ENCODE results near the gene KRTAP5-10.

- no peak for TF ChIP-seq POLR2A (IDR thresholded peaks at IDR 0.05; ENCODE audit: low read depth, low read length)
- TF ChIP-seq POLR2AphosphoS5 (IDR thresholded peaks at IDR 0.05; ENCODE audit: low read depth, low read length) = no peak
- no peak for TF ChIP-seq TAF1 (IDR thresholded peaks at IDR 0.05; ENCODE audit: low read depth, low read length)
- no peak for TF ChIP-seq SPI1 (IDR thresholded peaks at IDR 0.05; ENCODE audit: low read depth, low read length)
Measured at GRCh38 chr11:71544525-71545214, 20.7 kb upstream of the KRTAP5-10 start.
